Natural killer cell (primary cell): ENCODE data around the gene USP24. TPM values are rescaled to one million over a fixed set of nuclear protein-coding genes. Genes with fewer than 3 reads are reported as not detected.

Experiments used
- ATAC-seq, 3 donors: fragments of 150-1000 bp in 2 of 3; fragments of 200-7000 bp in 1 of 3; cut with Tn5 transposase; 1 replicate in 1 of 3; 2 replicates in 2 of 3; pipeline ENCODE4 v1.10.0; 2021; ENCODE audit warnings: mild to moderate bottlenecking in 2 of 3, moderate library complexity in 2 of 3
- DNase-seq, 2 donors: peaks; one replicate each; pipeline versions ENCODE4 v3.0.0 to v3.0.0-alpha.2; 2013 to 2021; ENCODE audit warnings: mixed read lengths in 1 of 2
- H3K27ac ChIP-seq: one replicate; pipeline ENCODE4 v1.5.1; 2013; ENCODE audit warnings: mild to moderate bottlenecking, low read length
- H3K27me3 ChIP-seq: one replicate; pipeline ENCODE4 v1.6.1; 2013; ENCODE audit warnings: low read length; ENCODE audit not compliant: control insufficient read depth, insufficient read depth
- H3K36me3 ChIP-seq: one replicate; pipeline ENCODE4 v1.6.1; 2013; ENCODE audit warnings: low read length; ENCODE audit not compliant: control insufficient read depth, insufficient read depth
- H3K4me1 ChIP-seq: one replicate; pipeline ENCODE4 v1.6.1; 2013; ENCODE audit warnings: low read length; ENCODE audit not compliant: control insufficient read depth, insufficient read depth
- H3K4me3 ChIP-seq: one replicate; pipeline ENCODE4 v1.5.1; 2013; ENCODE audit warnings: low read length
- H3K9me3 ChIP-seq: one replicate; pipeline ENCODE4 v1.6.1; 2013; ENCODE audit warnings: low read length; ENCODE audit not compliant: control insufficient read depth, insufficient read depth
- H3K27ac Mint-ChIP-seq, 2 donors: one replicate each; pipeline ENCODE4 v1.8.0; 2022; ENCODE audit warnings: mild to moderate bottlenecking in 2 of 2, mixed read lengths in 2 of 2, moderate library complexity in 1 of 2
- H3K27me3 Mint-ChIP-seq, 2 donors: one replicate each; pipeline ENCODE4 v1.8.0; 2022; ENCODE audit warnings: low read depth in 2 of 2, mixed read lengths in 2 of 2
- H3K36me3 Mint-ChIP-seq: one replicate; pipeline ENCODE4 v1.8.0; 2022; ENCODE audit warnings: mixed read lengths
- H3K4me1 Mint-ChIP-seq, 2 donors: one replicate each; pipeline ENCODE4 v1.8.0; 2022; ENCODE audit warnings: mixed read lengths in 2 of 2
- H3K4me3 Mint-ChIP-seq: one replicate; pipeline ENCODE4 v1.8.0; 2022; ENCODE audit warnings: mild to moderate bottlenecking, moderate library complexity, mixed read lengths
- H3K9me3 Mint-ChIP-seq, 2 donors: one replicate each; pipeline ENCODE4 v1.8.0; 2022; ENCODE audit warnings: mixed read lengths in 2 of 2
- WGBS: methylation state at CpG from one replicate; pipeline ENCODE4 v1.1.7; 2013; ENCODE audit warnings: missing lambda C conversion rate; ENCODE audit not compliant: insufficient coverage; 5-methylcytosine and 5-hydroxymethylcytosine counted together
- intact Hi-C: fragments of 100-400 bp; cut with micrococcal nuclease; formaldehyde crosslinking; loops from one replicate; pipeline ENCODE4 v1.14.2; 2022
- total RNA-seq, 4 donors: library from RNA; stranded (reverse); fragments of 120-200 nt in 1 of 4; gene quantifications; one replicate each; pipeline versions ENCODE4 v1.2.3 to v1.2.4, GENCODE V29; 2013 to 2022
- TF ChIP-seq, protein P1 (sequence below): fragments of 200-600 bp; IDR thresholded peaks from one replicate; pipeline ENCODE4 v1.8.0; 2022; ENCODE audit warnings: antibody characterized with exemption

The USP24 gene
- total RNA-seq, 3 donors from 2014 or later (not counting 1 experiment from before 2014, with no cell fraction given): 155 TPM

DNA sequence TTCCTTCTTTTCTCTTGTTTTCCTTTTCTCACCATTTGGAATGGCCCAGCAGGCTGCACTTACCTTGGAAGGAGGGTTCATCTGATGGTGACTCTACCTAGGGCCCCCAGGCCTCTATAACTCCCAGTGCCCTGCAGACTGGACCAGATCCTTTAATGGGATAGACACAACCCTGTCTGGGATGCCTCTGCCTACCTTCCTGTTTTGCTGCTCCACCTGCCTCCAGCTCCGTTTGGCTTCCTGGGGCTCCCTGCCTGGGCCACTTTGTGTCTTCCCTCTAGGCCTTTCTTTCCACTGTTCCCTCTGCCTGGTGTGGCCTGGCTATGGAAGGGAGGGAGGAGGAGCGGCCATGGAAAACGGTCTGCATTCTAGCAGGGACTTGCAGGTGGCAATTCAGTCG lies 168.3 kb downstream of the USP24 start:
- Histone ChIP-seq H3K36me3 (no peaks in the 10 kb centered on the region), H3K4me1 (no peaks in the 10 kb centered on the region), H3K27ac (no peak overlapping the region), H3K27me3 (no peaks in the 10 kb centered on the region), H3K9me3 (no peaks in the 10 kb centered on the region), H3K4me3 (no peak overlapping the region)
- WGBS: 93% methylated on average over 4 of the region's 4 CpGs
- Mint-ChIP-seq H3K4me3 (no peak overlapping the region), H3K27ac (no peak overlapping the region), H3K36me3 (no peaks in the 10 kb centered on the region), H3K27me3 (peaks cover 2 to 13% of the 10 kb centered on the region in 2 donors), H3K4me1 (no peaks in the 10 kb centered on the region), H3K9me3 (no peaks in the 10 kb centered on the region)
- intact Hi-C loops: no loop called here
- DNase-seq (no peak), ATAC-seq (no peak)
- TF ChIP-seq, protein P1, sequence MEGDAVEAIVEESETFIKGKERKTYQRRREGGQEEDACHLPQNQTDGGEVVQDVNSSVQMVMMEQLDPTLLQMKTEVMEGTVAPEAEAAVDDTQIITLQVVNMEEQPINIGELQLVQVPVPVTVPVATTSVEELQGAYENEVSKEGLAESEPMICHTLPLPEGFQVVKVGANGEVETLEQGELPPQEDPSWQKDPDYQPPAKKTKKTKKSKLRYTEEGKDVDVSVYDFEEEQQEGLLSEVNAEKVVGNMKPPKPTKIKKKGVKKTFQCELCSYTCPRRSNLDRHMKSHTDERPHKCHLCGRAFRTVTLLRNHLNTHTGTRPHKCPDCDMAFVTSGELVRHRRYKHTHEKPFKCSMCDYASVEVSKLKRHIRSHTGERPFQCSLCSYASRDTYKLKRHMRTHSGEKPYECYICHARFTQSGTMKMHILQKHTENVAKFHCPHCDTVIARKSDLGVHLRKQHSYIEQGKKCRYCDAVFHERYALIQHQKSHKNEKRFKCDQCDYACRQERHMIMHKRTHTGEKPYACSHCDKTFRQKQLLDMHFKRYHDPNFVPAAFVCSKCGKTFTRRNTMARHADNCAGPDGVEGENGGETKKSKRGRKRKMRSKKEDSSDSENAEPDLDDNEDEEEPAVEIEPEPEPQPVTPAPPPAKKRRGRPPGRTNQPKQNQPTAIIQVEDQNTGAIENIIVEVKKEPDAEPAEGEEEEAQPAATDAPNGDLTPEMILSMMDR: no peak

DNA sequence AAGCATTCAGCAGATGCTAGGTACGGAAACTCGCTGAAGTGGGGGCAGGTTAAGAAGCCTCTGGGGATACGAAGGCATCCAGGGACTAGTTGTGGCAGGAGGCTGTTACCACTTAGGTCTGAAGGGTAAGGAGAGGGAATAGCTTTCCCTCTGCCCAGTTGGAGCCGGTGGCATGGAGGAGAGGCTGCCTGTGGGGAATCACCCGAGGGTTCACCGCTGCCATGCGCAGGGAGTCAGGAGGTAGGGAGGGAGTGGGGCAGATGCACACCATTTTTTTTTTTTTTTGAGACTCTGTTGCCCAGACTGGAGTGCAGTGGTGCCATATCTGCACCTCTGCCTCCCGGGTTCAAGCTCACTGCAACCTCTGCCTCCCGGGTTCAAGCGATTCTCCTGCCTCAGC lies 169.7 kb downstream of the USP24 start:
- intact Hi-C loops: no loop called here
- DNase-seq (no peak), ATAC-seq (no peak)
- Histone ChIP-seq H3K9me3 (no peaks in the 10 kb centered on the region), H3K27ac (no peak overlapping the region), H3K4me3 (no peak overlapping the region), H3K27me3 (peaks cover 3% of the 10 kb centered on the region), H3K36me3 (no peaks in the 10 kb centered on the region), H3K4me1 (no peaks in the 10 kb centered on the region)
- H3K4me1 Mint-ChIP-seq: no peaks in the 10 kb centered on the region
- no peak overlapping the region for H3K4me3 Mint-ChIP-seq
- 92% methylated on average over 10 of the region's 10 CpGs for WGBS
- H3K27me3 Mint-ChIP-seq: peaks cover 10 to 28% of the 10 kb centered on the region in 2 donors
- H3K36me3 Mint-ChIP-seq: no peaks in the 10 kb centered on the region
- no peak overlapping the region for H3K27ac Mint-ChIP-seq
- no peaks in the 10 kb centered on the region for H3K9me3 Mint-ChIP-seq
- TF ChIP-seq, protein P1: no peak

DNA sequence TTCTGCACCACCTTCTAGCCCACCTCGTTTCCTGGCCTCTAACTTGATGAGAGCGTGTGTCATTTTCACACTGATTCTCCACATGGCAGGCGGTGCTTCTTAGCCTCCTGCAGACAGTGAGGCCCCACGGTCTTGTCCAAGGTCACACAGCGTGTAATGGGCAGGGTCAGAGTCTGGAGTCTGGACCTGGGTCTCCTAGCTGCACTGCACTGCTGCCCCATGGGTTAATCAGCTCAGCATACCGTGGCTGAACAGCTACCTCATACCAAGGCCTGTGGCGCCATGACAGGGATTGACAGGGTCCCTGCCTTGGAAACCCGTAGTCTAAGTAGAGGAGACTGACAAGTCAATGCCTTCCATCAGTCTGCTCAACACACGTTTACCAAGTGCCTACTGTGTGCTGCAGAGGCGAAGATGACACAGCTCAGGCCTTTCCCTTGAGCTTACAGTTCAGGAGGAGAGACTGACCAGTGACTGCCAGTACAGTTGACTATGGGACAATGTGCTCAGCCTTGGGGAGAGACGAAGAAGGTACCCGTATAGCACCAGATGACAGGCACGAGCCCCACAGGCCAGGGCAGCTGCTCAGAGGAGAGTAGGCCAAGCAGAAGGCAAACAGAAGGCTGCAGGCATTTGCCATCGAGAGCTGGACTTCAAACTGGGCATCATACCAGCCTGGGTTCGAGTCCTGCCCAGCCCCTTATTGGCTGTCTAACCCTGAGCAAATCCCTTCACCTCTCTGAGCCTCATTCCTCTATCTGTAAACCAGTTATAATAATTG lies 170.4 kb downstream of the USP24 start:
- 85% methylated on average over 15 of the region's 15 CpGs for WGBS
- ATAC-seq: no peak

More for the DNA sequence above, 170.4 kb downstream of the USP24 start:
- H3K27ac ChIP-seq: no peak overlapping the region
- Mint-ChIP-seq H3K9me3 (no peaks in the 10 kb centered on the region), H3K36me3 (no peaks in the 10 kb centered on the region), H3K4me1 (peaks cover 0 to 6% of the 10 kb centered on the region in 2 donors), H3K27me3 (peaks cover 16 to 33% of the 10 kb centered on the region in 2 donors), H3K4me3 (no peak overlapping the region), H3K27ac (no peak overlapping the region)
- H3K4me1 ChIP-seq: no peaks in the 10 kb centered on the region
- intact Hi-C loops: no loop called here
- TF ChIP-seq, protein P1: no peak
- DNase-seq: no peak
- H3K4me3 ChIP-seq: no peak overlapping the region
- H3K9me3 ChIP-seq: no peaks in the 10 kb centered on the region
- no peaks in the 10 kb centered on the region for H3K36me3 ChIP-seq
- peaks cover 3% of the 10 kb centered on the region for H3K27me3 ChIP-seq
